ENCODE results near the gene ADIPOR2. TPM values are rescaled to one million over a fixed set of nuclear protein-coding genes. Genes with fewer than 3 reads are reported as not detected.

The ADIPOR2 gene
- total RNA-seq, 1 experiment from 2014 or later: 45.3 TPM

DNA sequence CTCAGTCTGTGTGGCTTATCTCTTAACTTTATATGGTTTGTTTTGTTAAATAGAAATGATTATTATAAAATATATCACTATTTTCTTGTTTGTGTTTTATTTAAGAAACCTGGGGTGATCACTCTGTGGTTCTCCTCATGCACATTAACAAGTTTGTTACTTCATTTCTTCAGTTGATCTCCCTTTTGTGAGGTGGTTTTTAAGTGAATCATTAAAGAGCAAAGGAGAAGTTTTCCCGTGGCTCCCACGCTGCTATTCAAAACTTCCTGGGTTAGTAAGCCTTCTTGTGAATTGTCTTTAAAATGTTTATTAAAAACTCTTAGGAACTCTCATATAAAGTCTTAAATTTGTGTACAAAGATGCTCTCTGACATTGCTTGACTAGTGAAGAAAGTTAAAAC is 11.8 kb downstream of the ADIPOR2 start:
- no peak overlapping the region for H4K91ac ChIP-seq (ENCODE audit: insufficient read length, low read depth, low read length)

More for the DNA sequence above, 11.8 kb downstream of the ADIPOR2 start:
- no CpG with 5 or more reads among the region's 2 CpGs for whole genome bisulfite sequencing (ENCODE audit: extremely low coverage, insufficient read length, low lambda C conversion rate)
- Histone ChIP-seq H3K27ac (ENCODE audit: insufficient read length, low read depth, low read length) (no peak overlapping the region), H3K4me1 (ENCODE audit: insufficient read depth, low read length) (no peaks in the 10 kb centered on the region), H2AFZ (ENCODE audit: low read length) (no peak overlapping the region), H3K9me3 (ENCODE audit: control insufficient read depth, low read depth, low read length) (no peaks in the 10 kb centered on the region), H3K14ac (ENCODE audit: insufficient read depth, low read length) (no peak overlapping the region), H3K9ac (ENCODE audit: extremely low read depth, insufficient read length, low read length) (no peak overlapping the region), H3K23me2 (ENCODE audit: insufficient read length, low read depth, low read length, poor library complexity, severe bottlenecking) (no peaks in the 10 kb centered on the region), H3K4ac (ENCODE audit: low read depth, low read length) (no peak overlapping the region), H3T11ph (ENCODE audit: low read length) (no peak overlapping the region), H4K8ac (replicated peaks; ENCODE audit: insufficient read length, low read depth, low read length) (no peak overlapping the region), H2AK5ac (ENCODE audit: insufficient read length, low read length) (no peak overlapping the region), H3K56ac (ENCODE audit: insufficient read length, low read depth, low read length) (no peak overlapping the region), H3K79me2 (ENCODE audit: insufficient read depth, low read length) (peaks cover 19% of the 10 kb centered on the region; the same call in 1 of the 2 replicates), H2BK120ac (ENCODE audit: low read depth, low read length, poor library complexity, severe bottlenecking) (no peak overlapping the region), H2BK5ac (ENCODE audit: insufficient read length, low read length) (no peak overlapping the region), H3K27me3 (ENCODE audit: insufficient read depth, low read length) (no peaks in the 10 kb centered on the region), H2BK20ac (ENCODE audit: low read depth, low read length, poor library complexity, severe bottlenecking) (no peak overlapping the region), H3K18ac (ENCODE audit: insufficient read length, low read depth, low read length) (no peak overlapping the region), H3K23ac (ENCODE audit: insufficient read length, low read depth, low read length) (no peak overlapping the region), H4K20me1 (ENCODE audit: control insufficient read depth, insufficient read depth, insufficient read length) (no peaks in the 10 kb centered on the region), H3K4me2 (ENCODE audit: insufficient read depth, insufficient read length, low read length) (no peak overlapping the region), H2BK15ac (ENCODE audit: low read depth, low read length) (no peak overlapping the region), H3K79me1 (ENCODE audit: insufficient read depth, low read depth, low read length, poor library complexity, severe bottlenecking) (peaks cover 5% of the 10 kb centered on the region), H2BK12ac (ENCODE audit: insufficient read length, low read depth, low read length) (no peak overlapping the region), H4K5ac (ENCODE audit: insufficient read length, low read depth, low read length) (no peak overlapping the region)
- no peak for DNase-seq
- Mint-ChIP-seq H3K36me3 (ENCODE audit: insufficient read depth in 1 of 3, low read depth in 3 of 3) (peaks cover 2 to 4% (median 3%) of the 10 kb centered on the region in 3 experiments; a peak in 4 of 7 replicates), H3K27me3 (ENCODE audit: low read depth) (no peaks in the 10 kb centered on the region), H3K4me3 (no peak overlapping the region), H3K27ac (no peak overlapping the region), H3K4me1 (peaks cover 12 to 16% of the 10 kb centered on the region in 2 experiments), H3K9me3 (no peaks in the 10 kb centered on the region)
- TF ChIP-seq CTCF (conservative IDR thresholded peaks at IDR 0.05): no peak
